Activated naive CD8-positive, alpha-beta T cell (primary cell): ENCODE measurements around the gene PYGB.
A peak's percentile ranks its signal among the peaks of the same experiment; 100 is the strongest.
"Not testable (repeated sequence)": the region's sequence is repeated elsewhere in the genome, so short reads cannot be mapped to it uniquely, and the experiment has no call there.

Experiments used
- H3K27ac Mint-ChIP-seq: one replicate; pipeline ENCODE4 v1.8.0; 2021; ENCODE audit warnings: mixed read lengths
- H3K27me3 Mint-ChIP-seq: one replicate; pipeline ENCODE4 v1.8.0; 2021; ENCODE audit warnings: mixed read lengths
- H3K36me3 Mint-ChIP-seq: one replicate; pipeline ENCODE4 v1.8.0; 2021; ENCODE audit warnings: mixed read lengths
- H3K4me1 Mint-ChIP-seq: one replicate; pipeline ENCODE4 v1.8.0; 2021; ENCODE audit warnings: low read depth, mixed read lengths
- H3K4me3 Mint-ChIP-seq: one replicate; pipeline ENCODE4 v1.8.0; 2021; ENCODE audit warnings: mild to moderate bottlenecking, mixed read lengths
- H3K9me3 Mint-ChIP-seq: one replicate; pipeline ENCODE4 v1.8.0; 2021; ENCODE audit warnings: low read depth, mixed read lengths

The PYGB gene

DNA sequence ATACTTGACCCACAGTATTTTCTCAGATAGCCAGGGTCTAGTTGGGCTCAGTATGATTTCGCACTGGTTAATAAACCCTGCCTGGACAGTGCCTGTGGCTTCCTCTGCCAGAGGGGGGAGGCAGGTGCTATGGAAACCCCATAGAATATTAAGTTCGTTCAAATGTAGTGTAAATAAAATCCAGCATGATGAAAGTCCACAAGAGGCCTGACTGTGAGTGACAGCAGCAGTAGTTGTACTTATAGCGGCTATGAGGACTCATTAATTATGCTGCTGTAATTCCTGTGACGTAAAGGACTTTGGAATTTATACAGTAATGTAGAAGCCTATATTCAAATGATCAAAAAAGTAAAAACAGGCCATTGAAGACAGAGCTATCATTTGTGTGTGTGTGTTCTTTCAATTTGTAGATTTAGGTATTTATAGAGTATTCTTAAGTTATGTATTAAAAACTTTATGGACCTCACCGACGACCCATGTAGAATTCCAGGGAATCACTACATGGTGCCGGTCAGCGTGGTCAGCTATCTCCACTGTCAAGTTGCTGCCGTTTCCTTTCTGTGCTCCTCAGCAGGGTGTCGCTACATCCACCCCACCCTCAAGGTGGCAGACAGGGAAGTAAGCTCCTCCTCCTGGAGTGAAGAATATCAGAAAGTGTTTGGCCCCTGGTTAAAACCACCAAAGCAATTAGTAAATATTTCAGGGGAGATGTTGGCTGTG, 10.0 kb downstream of the PYGB start:
- no peaks in the 10 kb centered on the region for H3K27me3 Mint-ChIP-seq
- H3K4me3 Mint-ChIP-seq, result no peak overlapping the region
- H3K4me1 Mint-ChIP-seq, result peaks cover 72% of the 10 kb centered on the region
- H3K36me3 Mint-ChIP-seq, result peaks cover 7% of the 10 kb centered on the region
- H3K27ac Mint-ChIP-seq, result peak overlapping the region; percentile 90
- H3K9me3 Mint-ChIP-seq, result no peaks in the 10 kb centered on the region

DNA sequence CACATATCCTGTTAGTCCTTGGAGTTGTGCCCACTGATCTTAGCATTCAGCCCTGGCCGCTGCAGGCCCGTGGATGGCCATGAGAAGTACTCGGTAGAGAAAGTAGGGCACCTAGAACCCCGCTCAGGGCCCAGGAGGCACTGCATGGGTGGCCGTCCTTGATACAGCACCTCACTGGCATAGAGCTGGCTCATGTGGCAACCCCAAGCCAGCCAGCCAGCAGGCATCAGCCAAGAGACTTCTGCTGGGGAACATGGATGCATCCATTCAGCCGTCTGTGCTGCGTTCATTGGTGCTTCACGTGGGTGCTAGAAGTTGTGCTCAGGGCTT, 10.6 kb downstream of the PYGB start:
- Mint-ChIP-seq H3K4me1 (peaks cover 70% of the 10 kb centered on the region), H3K9me3 (no peaks in the 10 kb centered on the region), H3K27ac (peak overlapping the region; percentile 90), H3K36me3 (peaks cover 7% of the 10 kb centered on the region), H3K27me3 (no peaks in the 10 kb centered on the region), H3K4me3 (no peak overlapping the region)

GRCh38 chr20:25258828-25259227, 10.9 kb downstream of the PYGB start:
- Mint-ChIP-seq H3K4me3 (peak overlapping the region; percentile 51), H3K36me3 (peaks cover 7% of the 10 kb centered on the region), H3K4me1 (peaks cover 67% of the 10 kb centered on the region), H3K27me3 (no peaks in the 10 kb centered on the region), H3K9me3 (no peaks in the 10 kb centered on the region), H3K27ac (peak overlapping the region; percentile 90)

DNA sequence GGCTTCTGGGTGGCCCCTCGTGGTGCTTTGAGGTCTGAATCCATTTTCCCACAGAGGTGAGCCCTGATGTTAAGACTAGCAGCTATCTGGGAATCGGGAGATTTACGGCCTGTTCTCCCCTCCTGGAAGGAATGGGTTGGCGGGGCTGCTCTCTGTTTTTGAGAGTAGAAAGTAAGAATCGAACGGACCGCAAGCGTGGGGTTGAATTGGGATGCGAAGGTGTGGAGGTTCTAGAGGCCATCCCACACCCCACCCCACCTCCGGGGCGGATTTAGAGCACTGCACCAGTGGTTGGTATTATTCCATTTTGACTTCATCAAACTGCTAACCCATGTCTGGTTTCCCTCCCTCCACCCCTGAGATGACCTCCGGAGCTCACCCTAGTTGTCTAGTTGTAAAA, 11.5 kb downstream of the PYGB start:
- no peaks in the 10 kb centered on the region for H3K9me3 Mint-ChIP-seq
- H3K27ac Mint-ChIP-seq, result peak overlapping the region; percentile 90
- peaks cover 9% of the 10 kb centered on the region for H3K36me3 Mint-ChIP-seq
- peak overlapping the region; percentile 74 for H3K4me3 Mint-ChIP-seq
- H3K27me3 Mint-ChIP-seq, result no peaks in the 10 kb centered on the region
- peaks cover 66% of the 10 kb centered on the region for H3K4me1 Mint-ChIP-seq

GRCh38 chr20:25259788-25260254, 11.9 kb downstream of the PYGB start:
- Mint-ChIP-seq H3K36me3 (peaks cover 9% of the 10 kb centered on the region), H3K27ac (peak overlapping the region; percentile 90), H3K4me1 (peaks cover 62% of the 10 kb centered on the region), H3K27me3 (no peaks in the 10 kb centered on the region), H3K9me3 (no peaks in the 10 kb centered on the region), H3K4me3 (peak overlapping the region; percentile 74)

- not testable (repeated sequence) for H3K36me3 Mint-ChIP-seq, H3K9me3 Mint-ChIP-seq, H3K27me3 Mint-ChIP-seq
- Mint-ChIP-seq H3K27ac (peak overlapping the region; percentile 90), H3K4me3 (peak overlapping the region; percentile 57), H3K4me1 (peaks cover 60% of the 10 kb centered on the region)
Measured at GRCh38 chr20:25260770-25261437, 13.0 kb downstream of the PYGB start.

DNA sequence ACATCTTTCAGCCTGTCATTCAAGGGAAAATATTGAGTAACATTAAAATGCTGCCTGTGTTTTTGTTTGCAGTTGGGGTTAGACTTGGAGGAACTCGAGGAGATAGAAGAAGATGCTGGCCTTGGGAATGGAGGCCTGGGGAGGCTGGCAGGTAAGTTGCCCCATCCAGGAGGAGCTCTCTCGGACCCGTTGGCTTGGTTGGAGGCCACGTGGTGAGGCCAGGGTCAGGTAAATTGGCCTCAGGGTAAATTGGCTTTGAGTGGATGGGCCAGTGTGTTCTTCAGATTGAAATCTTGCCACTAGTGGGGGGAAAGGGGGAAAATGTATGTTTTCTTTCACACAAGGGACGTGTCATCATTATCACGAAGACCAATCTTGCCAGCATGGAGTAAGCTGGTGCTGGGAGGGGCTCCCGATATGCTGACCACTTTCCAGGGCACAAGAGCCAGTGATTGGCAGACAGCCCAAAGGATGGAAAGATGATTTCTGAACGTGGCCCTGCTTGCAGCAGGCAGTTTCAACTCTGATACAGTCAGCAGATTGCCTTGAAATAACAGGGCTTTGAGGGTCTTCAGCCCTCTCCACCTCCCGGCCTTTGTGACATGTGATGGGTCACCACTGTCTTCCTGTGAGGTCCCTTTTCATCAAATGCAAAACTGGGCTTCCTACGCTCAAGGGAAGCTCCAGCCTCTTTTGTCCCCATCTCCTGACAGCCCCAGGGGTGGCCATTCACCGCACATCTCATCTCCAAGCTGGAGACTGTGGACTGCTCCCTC, 21.4 kb downstream of the PYGB start:
- Mint-ChIP-seq H3K9me3 (no peaks in the 10 kb centered on the region), H3K4me1 (peaks cover 10% of the 10 kb centered on the region), H3K27ac (no peak overlapping the region), H3K36me3 (peaks cover 5% of the 10 kb centered on the region), H3K27me3 (no peaks in the 10 kb centered on the region), H3K4me3 (no peak overlapping the region)

DNA sequence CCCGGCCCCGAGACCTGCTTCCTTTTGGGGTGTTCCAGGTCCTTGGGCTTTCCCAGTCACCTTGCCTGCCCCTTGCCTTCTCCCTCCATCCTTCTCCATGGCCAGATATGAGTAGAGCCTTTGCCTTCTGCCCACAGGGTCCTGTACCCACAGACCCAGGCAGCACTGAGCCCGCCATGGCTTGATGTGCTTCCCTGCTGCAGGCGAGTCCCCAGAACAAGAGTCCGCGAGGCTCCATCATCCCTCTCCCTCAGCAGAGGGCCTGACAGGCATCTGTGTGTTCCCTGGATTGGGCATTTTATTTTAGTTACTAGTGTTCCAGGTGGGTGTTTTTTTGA, 21.9 kb downstream of the PYGB start:
- no peak overlapping the region for H3K4me3 Mint-ChIP-seq
- H3K27ac Mint-ChIP-seq, result no peak overlapping the region
- H3K9me3 Mint-ChIP-seq, result no peaks in the 10 kb centered on the region
- peaks cover 4% of the 10 kb centered on the region for H3K36me3 Mint-ChIP-seq
- peaks cover 10% of the 10 kb centered on the region for H3K4me1 Mint-ChIP-seq
- no peaks in the 10 kb centered on the region for H3K27me3 Mint-ChIP-seq

- H3K27me3 Mint-ChIP-seq, result no peaks in the 10 kb centered on the region
- peaks cover 9% of the 10 kb centered on the region for H3K4me1 Mint-ChIP-seq
- no peak overlapping the region for H3K4me3 Mint-ChIP-seq
- peaks cover 4% of the 10 kb centered on the region for H3K36me3 Mint-ChIP-seq
- no peaks in the 10 kb centered on the region for H3K9me3 Mint-ChIP-seq
- no peak overlapping the region for H3K27ac Mint-ChIP-seq
Measured at GRCh38 chr20:25270829-25271251, 23.0 kb downstream of the PYGB start.

- H3K4me1 Mint-ChIP-seq, result peaks cover 7% of the 10 kb centered on the region
- no peak overlapping the region for H3K4me3 Mint-ChIP-seq
- no peak overlapping the region for H3K27ac Mint-ChIP-seq
- no peaks in the 10 kb centered on the region for H3K27me3 Mint-ChIP-seq
- peaks cover 4% of the 10 kb centered on the region for H3K36me3 Mint-ChIP-seq
- no peaks in the 10 kb centered on the region for H3K9me3 Mint-ChIP-seq
Measured at GRCh38 chr20:25271486-25272222, 23.8 kb downstream of the PYGB start.

DNA sequence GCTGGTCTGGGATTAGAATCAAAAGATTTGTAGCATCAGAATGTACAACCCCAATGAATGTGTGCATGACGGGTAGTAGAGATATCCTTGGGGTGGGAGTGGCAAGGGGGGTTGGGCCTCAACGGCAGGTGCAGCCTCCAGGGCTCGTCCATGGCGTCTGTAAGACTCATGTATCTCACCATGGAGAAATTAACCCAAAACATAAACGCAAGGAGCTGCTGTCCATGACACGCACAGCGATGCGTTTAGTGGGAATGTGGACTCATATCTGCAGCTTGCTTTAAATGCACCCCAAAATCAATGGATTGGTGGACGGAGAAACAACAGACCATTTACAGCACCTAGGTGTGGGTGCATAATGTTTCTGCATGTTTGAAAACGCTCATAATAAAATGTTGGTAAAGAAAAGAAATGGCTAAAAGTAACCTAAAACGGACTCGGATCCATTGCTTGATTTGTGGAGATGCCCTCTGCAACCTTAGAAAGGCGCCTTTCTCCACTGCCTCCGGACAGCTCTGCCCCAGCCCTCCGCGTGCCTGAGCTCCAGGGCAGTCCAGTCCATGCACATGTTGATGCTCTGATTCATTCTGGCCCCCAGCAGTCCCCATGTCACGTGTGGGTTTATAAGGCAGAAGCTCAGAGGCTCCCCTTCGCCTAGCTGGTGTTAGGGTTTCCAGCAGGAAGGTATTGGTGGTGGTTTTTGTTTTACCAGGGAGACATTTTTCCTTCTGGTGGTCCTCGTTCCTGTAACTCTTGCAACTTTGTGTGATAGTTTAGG, 24.5 kb downstream of the PYGB start:
- peaks cover 4% of the 10 kb centered on the region for H3K36me3 Mint-ChIP-seq
- H3K4me3 Mint-ChIP-seq, result no peak overlapping the region
- peaks cover 2% of the 10 kb centered on the region for H3K4me1 Mint-ChIP-seq
- no peak overlapping the region for H3K27ac Mint-ChIP-seq
- H3K9me3 Mint-ChIP-seq, result no peaks in the 10 kb centered on the region
- no peaks in the 10 kb centered on the region for H3K27me3 Mint-ChIP-seq

DNA sequence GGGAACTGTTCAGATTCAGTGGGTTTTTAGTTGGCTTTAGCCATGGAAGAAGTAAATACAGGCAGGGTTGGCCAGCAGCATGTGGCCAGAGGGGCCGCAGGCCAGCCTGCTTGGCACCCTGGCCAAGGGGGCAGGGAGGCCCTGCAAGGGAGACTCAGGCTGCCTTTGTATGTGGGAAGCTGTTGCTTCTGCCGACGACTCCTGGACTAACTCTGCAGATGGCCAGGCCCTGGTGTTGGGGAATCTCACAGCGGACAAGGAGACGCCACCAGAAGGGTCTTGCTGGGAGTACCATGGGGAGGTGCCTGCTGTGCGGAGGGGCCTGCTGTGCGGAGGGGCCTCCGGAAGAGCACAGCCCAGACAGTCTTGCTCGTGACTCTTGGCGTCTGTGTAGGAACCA, 25.2 kb downstream of the PYGB start:
- Mint-ChIP-seq H3K4me3 (no peak overlapping the region), H3K4me1 (no peaks in the 10 kb centered on the region)

DNA sequence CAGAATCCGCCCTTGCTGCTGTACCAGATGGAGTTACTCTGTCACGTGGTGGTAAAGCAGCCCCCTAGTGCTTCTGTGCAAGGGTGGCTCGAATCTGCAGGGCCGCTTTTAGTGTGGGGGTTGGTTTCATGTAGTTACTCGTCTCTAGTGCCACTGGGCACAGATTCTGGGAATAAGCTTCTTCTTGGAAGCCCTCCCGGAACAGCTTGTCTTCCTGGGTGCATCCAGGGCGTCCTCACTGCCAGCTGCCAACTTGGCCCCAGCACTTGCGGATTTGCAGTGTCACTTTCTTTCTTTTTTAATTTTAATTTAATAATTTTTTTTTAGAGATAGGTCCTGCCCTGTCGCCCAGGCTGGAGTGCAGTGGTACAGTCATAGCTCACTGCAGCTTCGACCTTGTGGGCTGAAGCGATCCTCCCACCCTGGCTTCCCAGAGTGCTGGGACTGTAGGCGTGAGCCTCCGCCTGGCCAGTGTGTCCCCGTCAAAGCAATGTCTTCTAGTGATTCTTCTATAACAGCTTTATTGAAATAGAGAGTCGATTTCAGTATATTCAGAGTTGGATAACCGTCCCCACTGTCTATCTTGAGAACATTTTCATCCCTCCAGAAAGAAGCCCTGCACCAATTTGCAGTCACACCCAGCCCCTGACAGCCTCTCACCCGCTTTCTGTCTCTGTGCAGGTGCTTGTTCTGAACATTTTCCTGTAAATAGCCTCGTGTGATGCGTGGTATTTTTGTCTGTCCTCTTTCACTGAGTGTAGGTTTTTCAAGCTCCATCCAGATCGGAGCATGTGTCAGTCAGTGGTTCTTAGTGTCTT, 25.9 kb downstream of the PYGB start:
- Mint-ChIP-seq H3K27ac (no peak overlapping the region), H3K4me3 (no peak overlapping the region), H3K9me3 (no peaks in the 10 kb centered on the region), H3K4me1 (no peaks in the 10 kb centered on the region), H3K27me3 (no peaks in the 10 kb centered on the region), H3K36me3 (peaks cover 4% of the 10 kb centered on the region)

More for the DNA sequence above, 25.2 kb downstream of the PYGB start:
- no peaks in the 10 kb centered on the region for H3K9me3 Mint-ChIP-seq
- H3K27ac Mint-ChIP-seq, result no peak overlapping the region
- peaks cover 4% of the 10 kb centered on the region for H3K36me3 Mint-ChIP-seq
- H3K27me3 Mint-ChIP-seq, result no peaks in the 10 kb centered on the region
